Karpas-422 (cell line): ENCODE data around the gene SEC16A. TPM values are rescaled to one million over a fixed set of nuclear protein-coding genes. Genes with fewer than 3 reads are reported as not detected.
A peak's percentile ranks its signal among the peaks of the same experiment; 100 is the strongest.

ENCODE experiments used
- DNase-seq: peaks from one replicate; pipeline ENCODE4 v3.0.0-alpha.2; 2015
- H2AFZ ChIP-seq: fragments of 200-600 bp; sonication (generic); 2 replicates; pipeline ENCODE4 v1.6.1; 2014; ENCODE audit warnings: antibody characterized with exemption, low read length, mixed read lengths
- H3K27ac ChIP-seq: fragments of 200-600 bp; sonication (generic); 2 replicates; pipeline ENCODE4 v1.5.1; 2014; ENCODE audit warnings: mild to moderate bottlenecking, low read length, moderate library complexity
- H3K27me3 ChIP-seq: fragments of 200-600 bp; sonication (generic); 2 replicates; pipeline ENCODE4 v1.6.1; 2014; ENCODE audit warnings: low read length, mixed read lengths
- H3K36me3 ChIP-seq: fragments of 200-600 bp; sonication (generic); 2 replicates; pipeline ENCODE4 v1.6.1; 2014; ENCODE audit warnings: low read length, mixed read lengths; ENCODE audit not compliant: insufficient read depth
- H3K4me1 ChIP-seq: fragments of 200-600 bp; sonication (generic); 2 replicates; pipeline ENCODE4 v1.6.1; 2014; ENCODE audit warnings: mild to moderate bottlenecking, low read length, mixed read lengths
- H3K4me2 ChIP-seq: fragments of 200-600 bp; sonication (generic); 2 replicates; pipeline ENCODE4 v1.6.1; 2014; ENCODE audit warnings: low read length, low read depth, mild to moderate bottlenecking; ENCODE audit not compliant: poor library complexity, severe bottlenecking
- H3K4me3 ChIP-seq: fragments of 200-600 bp; sonication (generic); 2 replicates; pipeline ENCODE4 v1.5.1; 2014; ENCODE audit warnings: mild to moderate bottlenecking, antibody characterized with exemption, low read length, mixed read lengths
- H3K79me2 ChIP-seq: fragments of 200-600 bp; sonication (generic); 2 replicates; pipeline ENCODE4 v1.6.1; 2014; ENCODE audit warnings: mild to moderate bottlenecking, low read length, mixed read lengths
- H3K9ac ChIP-seq: fragments of 200-600 bp; sonication (generic); 2 replicates; pipeline ENCODE4 v1.6.0; 2014; ENCODE audit warnings: low read length
- H3K9me2 ChIP-seq: fragments of 200-600 bp; sonication (generic), shearing (Covaris generic); replicated peaks from 2 replicates; pipeline ENCODE4 v1.6.0; 2014; ENCODE audit warnings: mild to moderate bottlenecking, low read length, moderate library complexity; ENCODE audit not compliant: insufficient read depth
- H3K9me3 ChIP-seq: fragments of 300-700, 200-600 bp; sonication (generic); 2 replicates; pipeline ENCODE4 v1.6.1; 2014; ENCODE audit warnings: low read length, mixed read lengths
- H4K20me1 ChIP-seq: fragments of 200-600 bp; sonication (generic); 2 replicates; pipeline ENCODE4 v1.6.1; 2014; ENCODE audit warnings: mild to moderate bottlenecking, antibody characterized with exemption, low read length, low read depth; ENCODE audit not compliant: insufficient read depth
- total RNA-seq: library from RNA; depleted of rRNA; stranded (reverse); fragments of >200 nt; shearing (Covaris generic); gene quantifications from 2 replicates; pipeline ENCODE4 v1.2.3, GENCODE V29; 2014; ENCODE audit warnings: low replicate concordance; rRNA removed

The SEC16A gene
- 21.5 and 26.6 TPM in 2 replicates for total RNA-seq

- peak within 1 kb of the TSS; percentile 94; the same call in 1 of the 2 replicates for H2AFZ ChIP-seq
- H4K20me1 ChIP-seq, result peaks cover 31% of the 10 kb centered on the region; the same call in 1 of the 2 replicates
Observed at GRCh38 chr9:136482793-136483588, at the start of gene SEC16A. Gene SEC16A (minus strand): TSS chr9:136483040. CDS start chr9:136477615, 5,425 bp downstream.

GRCh38 chr9:136531904-136532798, 49.3 kb upstream of the SEC16A start:
- Histone ChIP-seq H3K4me3 (no peak overlapping the region), H3K27ac (no peak overlapping the region), H3K79me2 (no peaks in the 10 kb centered on the region), H3K27me3 (no peaks in the 10 kb centered on the region), H3K4me1 (peaks cover 21% of the 10 kb centered on the region), H3K9ac (no peak overlapping the region), H3K9me2 (no peaks in the 10 kb centered on the region), H4K20me1 (peaks cover 39% of the 10 kb centered on the region; the same call in 1 of the 2 replicates), H2AFZ (no peak overlapping the region), H3K4me2 (no peak overlapping the region), H3K9me3 (no peaks in the 10 kb centered on the region), H3K36me3 (no peaks in the 10 kb centered on the region)
- DNase-seq, result peak; percentile 49

More at GRCh38 chr9:136482793-136483588, at the start of gene SEC16A:
- Histone ChIP-seq H3K9me2 (no peaks in the 10 kb centered on the region), H3K9me3 (no peaks in the 10 kb centered on the region), H3K4me3 (peak within 1 kb of the TSS; percentile 88), H3K27me3 (no peaks in the 10 kb centered on the region), H3K4me2 (peak within 1 kb of the TSS; percentile 97), H3K79me2 (peaks cover 48% of the 10 kb centered on the region), H3K27ac (peak within 1 kb of the TSS; percentile 94), H3K9ac (peak within 1 kb of the TSS; percentile 89), H3K36me3 (no peaks in the 10 kb centered on the region), H3K4me1 (peaks cover 23% of the 10 kb centered on the region)
- DNase-seq, result peak; percentile 99

GRCh38 chr9:136531186-136531903, 48.5 kb upstream of the SEC16A start:
- Histone ChIP-seq H3K4me3 (no peak overlapping the region), H3K36me3 (no peaks in the 10 kb centered on the region), H3K9ac (no peak overlapping the region), H3K4me1 (peaks cover 21% of the 10 kb centered on the region), H2AFZ (no peak overlapping the region), H3K4me2 (no peak overlapping the region), H3K27me3 (no peaks in the 10 kb centered on the region), H3K79me2 (no peaks in the 10 kb centered on the region), H3K9me3 (no peaks in the 10 kb centered on the region), H4K20me1 (peaks cover 35% of the 10 kb centered on the region; the same call in 1 of the 2 replicates), H3K27ac (no peak overlapping the region), H3K9me2 (no peaks in the 10 kb centered on the region)
- DNase-seq, result no peak

- no peaks in the 10 kb centered on the region for H3K9me3 ChIP-seq
- no peak overlapping the region for H3K4me2 ChIP-seq
- no peak overlapping the region for H3K9ac ChIP-seq
- H3K27ac ChIP-seq, result no peak overlapping the region
- H2AFZ ChIP-seq, result no peak overlapping the region
- no peaks in the 10 kb centered on the region for H3K27me3 ChIP-seq
- H4K20me1 ChIP-seq, result peaks cover 34% of the 10 kb centered on the region; the same call in 1 of the 2 replicates
- H3K9me2 ChIP-seq, result no peaks in the 10 kb centered on the region
- H3K79me2 ChIP-seq, result no peaks in the 10 kb centered on the region
- no peak overlapping the region for H3K4me3 ChIP-seq
- peaks cover 21% of the 10 kb centered on the region for H3K4me1 ChIP-seq
- H3K36me3 ChIP-seq, result no peaks in the 10 kb centered on the region
- DNase-seq, result no peak
Observed at GRCh38 chr9:136530461-136531089, 47.7 kb upstream of the SEC16A start.

- H3K79me2 ChIP-seq, result no peaks in the 10 kb centered on the region
- no peaks in the 10 kb centered on the region for H3K36me3 ChIP-seq
- peaks cover 34% of the 10 kb centered on the region; the same call in 1 of the 2 replicates for H4K20me1 ChIP-seq
- no peak overlapping the region for H3K9ac ChIP-seq
- H3K9me2 ChIP-seq, result no peaks in the 10 kb centered on the region
- no peak overlapping the region for H3K4me3 ChIP-seq
- no peak overlapping the region for H3K4me2 ChIP-seq
- H3K27me3 ChIP-seq, result no peaks in the 10 kb centered on the region
- no peaks in the 10 kb centered on the region for H3K9me3 ChIP-seq
- DNase-seq, result no peak
- no peak overlapping the region for H2AFZ ChIP-seq
- peaks cover 16% of the 10 kb centered on the region for H3K4me1 ChIP-seq
- H3K27ac ChIP-seq, result no peak overlapping the region
Observed at GRCh38 chr9:136529516-136530460, 46.9 kb upstream of the SEC16A start.

- no peaks in the 10 kb centered on the region for H3K79me2 ChIP-seq
- peaks cover 32% of the 10 kb centered on the region; the same call in 1 of the 2 replicates for H4K20me1 ChIP-seq
- no peaks in the 10 kb centered on the region for H3K9me3 ChIP-seq
- H3K27ac ChIP-seq, result no peak overlapping the region
- no peaks in the 10 kb centered on the region for H3K27me3 ChIP-seq
- no peak overlapping the region for H2AFZ ChIP-seq
- DNase-seq, result no peak
- H3K4me2 ChIP-seq, result no peak overlapping the region
- no peak overlapping the region for H3K4me3 ChIP-seq
- no peak overlapping the region for H3K9ac ChIP-seq
- H3K36me3 ChIP-seq, result no peaks in the 10 kb centered on the region
- H3K4me1 ChIP-seq, result peaks cover 15% of the 10 kb centered on the region
- no peaks in the 10 kb centered on the region for H3K9me2 ChIP-seq
Observed at GRCh38 chr9:136528716-136529341, 46.0 kb upstream of the SEC16A start.
